ENCODE results near the gene TXLNB. TPM values are rescaled to one million over a fixed set of nuclear protein-coding genes. Genes with fewer than 3 reads are reported as not detected.

The TXLNB gene
- total and polyA plus RNA-seq, 7 experiments from 2014 or later, result 0.12 to 1.1 (median 0.65) TPM

DNA sequence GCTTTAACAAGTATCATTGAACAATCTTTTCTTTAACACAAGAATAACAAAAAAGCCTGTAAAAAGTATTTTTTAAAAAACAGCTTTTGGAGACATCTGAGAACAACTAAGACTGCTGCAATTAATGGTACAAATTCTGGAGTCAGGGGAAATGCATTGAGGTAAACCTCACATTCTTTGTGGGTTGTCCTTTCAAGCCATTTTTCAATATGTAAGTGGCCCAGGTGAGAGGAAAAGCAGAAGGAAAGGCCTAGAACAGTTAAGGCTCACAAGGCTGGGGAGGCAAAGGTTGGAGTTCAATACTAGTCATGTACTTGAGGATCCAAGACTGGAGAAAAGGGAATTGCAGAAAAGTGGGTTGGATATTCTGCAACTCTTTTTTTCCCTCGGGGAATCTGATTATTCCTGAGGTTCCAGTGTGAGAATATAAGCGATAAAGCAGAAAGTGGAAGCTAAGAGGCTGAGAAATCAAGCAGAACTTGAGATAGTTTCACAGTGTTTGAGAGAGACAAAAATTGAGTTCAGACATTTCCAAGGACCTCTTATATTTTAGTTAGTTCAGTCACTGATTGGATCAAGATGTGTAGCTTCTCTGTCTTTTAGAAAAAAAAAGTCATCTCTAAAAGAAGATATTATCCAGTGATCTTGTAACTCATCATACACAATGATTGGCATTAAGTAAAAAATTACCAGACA, 25.0 kb upstream of the TXLNB start:
- H3K27me3 Mint-ChIP-seq, result no peaks in the 10 kb centered on the region

GRCh38 chr6:139313784-139314545, 22.2 kb upstream of the TXLNB start:
- Histone ChIP-seq H3K27me3 (ENCODE audit: control insufficient read depth in 2 of 2, insufficient read depth in 2 of 2, low read length in 2 of 2) (no peaks in the 10 kb centered on the region), H3K9me3 (ENCODE audit: control insufficient read depth in 2 of 3, low read length in 3 of 3) (no peaks in the 10 kb centered on the region), H3K4me3 (ENCODE audit: low read length) (no peak overlapping the region), H3K27ac (ENCODE audit: low read depth, low read length) (no peak overlapping the region), H3K4me1 (ENCODE audit: control insufficient read depth in 2 of 2, insufficient read depth in 2 of 2, low read length in 2 of 2) (no peaks in the 10 kb centered on the region), H3K36me3 (ENCODE audit: control insufficient read depth in 2 of 3, insufficient read depth in 3 of 3, low read length in 3 of 3) (no peaks in the 10 kb centered on the region)
- no peak overlapping the region for H3K4me3 Mint-ChIP-seq
- POLR2A ChIA-PET, result interaction anchor here (0.7 to 0.8 kb wide), 2 partner anchors 9 to 10 kb away, joined by 3 read pairs; no protein-coding TSS in a partner anchor
- no peak for ATAC-seq
- H3K27me3 Mint-ChIP-seq, result no peaks in the 10 kb centered on the region
- intact Hi-C loops (cut with micrococcal nuclease), result no loop called here
- peak overlapping the region in 1 of 9 donors; percentile 38 for H3K27ac Mint-ChIP-seq
- no peak for DNase-seq
- peaks cover 0 to 14% (median 2%) of the 10 kb centered on the region in 11 donors for H3K9me3 Mint-ChIP-seq
- peaks cover 0 to 11% (median 4%) of the 10 kb centered on the region in 5 donors for H3K36me3 Mint-ChIP-seq
- CTCF ChIA-PET, result interaction anchor here (0.6 to 1.5 kb wide), 3 partner anchors 13 to 135 kb away, joined by 4 to 7 read pairs (median 4); no protein-coding TSS in a partner anchor
- H3K4me1 Mint-ChIP-seq, result peaks cover 0 to 14% (median 11%) of the 10 kb centered on the region in 7 donors

More for the DNA sequence above, 25.0 kb upstream of the TXLNB start:
- Mint-ChIP-seq H3K27ac (peak overlapping the region in 3 of 9 donors; percentile 9 to 41 (median 30)), H3K9me3 (peaks cover 0 to 14% (median 2%) of the 10 kb centered on the region in 11 donors), H3K4me1 (peaks cover under 1 to 13% (median 6%) of the 10 kb centered on the region in 7 donors), H3K36me3 (peaks cover 0 to 11% (median 4%) of the 10 kb centered on the region in 5 donors), H3K4me3 (no peak overlapping the region)
- H3K36me3 ChIP-seq (ENCODE audit: control insufficient read depth in 2 of 3, insufficient read depth in 3 of 3, low read length in 3 of 3), result no peaks in the 10 kb centered on the region
- ATAC-seq (no peak), DNase-seq (no peak)
- no peaks in the 10 kb centered on the region for H3K27me3 ChIP-seq (ENCODE audit: control insufficient read depth in 2 of 2, insufficient read depth in 2 of 2, low read length in 2 of 2)
- H3K9me3 ChIP-seq (ENCODE audit: control insufficient read depth in 2 of 3, low read length in 3 of 3), result no peaks in the 10 kb centered on the region
- CTCF ChIA-PET, result no interaction called here
- no peak overlapping the region for H3K4me3 ChIP-seq (ENCODE audit: low read length)
- no peaks in the 10 kb centered on the region for H3K4me1 ChIP-seq (ENCODE audit: control insufficient read depth in 2 of 2, insufficient read depth in 2 of 2, low read length in 2 of 2)
- no peak overlapping the region for H3K27ac ChIP-seq (ENCODE audit: low read depth, low read length)
- intact Hi-C loops (cut with micrococcal nuclease), result no loop called here
- POLR2A ChIA-PET, result interaction anchor here (0.6 to 1.6 kb wide), 2 partner anchors 26 to 161 kb away, joined by 3 to 4 read pairs; no protein-coding TSS in a partner anchor

DNA sequence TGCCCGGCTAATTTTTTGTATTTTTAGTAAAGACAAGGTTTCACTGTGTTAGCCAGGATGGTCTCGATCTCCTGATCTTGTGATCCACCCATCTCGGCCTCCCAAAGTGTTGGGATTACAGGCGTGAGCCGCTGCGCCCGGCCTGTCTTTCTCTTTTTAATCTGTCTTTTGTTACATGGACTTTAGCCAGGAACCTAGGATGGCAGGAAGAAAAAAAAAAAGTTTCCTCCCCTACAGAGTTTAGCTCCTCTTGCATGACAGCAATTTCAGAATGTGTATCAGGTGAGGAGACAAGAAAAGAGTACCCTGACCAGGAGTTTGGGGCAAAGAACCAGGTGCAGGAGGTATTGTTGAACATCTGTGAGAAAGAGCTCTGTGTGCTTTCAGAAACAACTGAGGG, 21.4 kb upstream of the TXLNB start:
- intact Hi-C loops (cut with micrococcal nuclease), result no loop called here
- ChIA-PET POLR2A (interaction anchor here (0.7 kb wide), 2 partner anchors 11 to 200 kb away, joined by 3 read pairs; no protein-coding TSS in a partner anchor), CTCF (interaction anchor here (0.6 to 1.5 kb wide), 2 partner anchors 94 to 135 kb away, joined by 4 to 7 read pairs; no protein-coding TSS in a partner anchor)
- H3K4me3 Mint-ChIP-seq, result no peak overlapping the region
- DNase-seq (no peak), ATAC-seq (no peak)
- no peaks in the 10 kb centered on the region for H3K4me1 ChIP-seq (ENCODE audit: control insufficient read depth in 2 of 2, insufficient read depth in 2 of 2, low read length in 2 of 2)
- H3K36me3 ChIP-seq (ENCODE audit: control insufficient read depth in 2 of 3, insufficient read depth in 3 of 3, low read length in 3 of 3), result no peaks in the 10 kb centered on the region
- H3K4me1 Mint-ChIP-seq, result peaks cover 4 to 17% (median 9%) of the 10 kb centered on the region in 7 donors
- no peaks in the 10 kb centered on the region for H3K27me3 Mint-ChIP-seq
- no peak overlapping the region for H3K27ac ChIP-seq (ENCODE audit: low read depth, low read length)
- H3K36me3 Mint-ChIP-seq, result peaks cover 0 to 8% (median 1%) of the 10 kb centered on the region in 5 donors
- no peaks in the 10 kb centered on the region for H3K27me3 ChIP-seq (ENCODE audit: control insufficient read depth in 2 of 2, insufficient read depth in 2 of 2, low read length in 2 of 2)
- peak overlapping the region in 1 of 9 donors; percentile 38 for H3K27ac Mint-ChIP-seq
- H3K4me3 ChIP-seq (ENCODE audit: low read length), result no peak overlapping the region
- no peaks in the 10 kb centered on the region for H3K9me3 ChIP-seq (ENCODE audit: control insufficient read depth in 2 of 3, low read length in 3 of 3)
- H3K9me3 Mint-ChIP-seq, result peaks cover 0 to 10% (median under 1%) of the 10 kb centered on the region in 11 donors

DNA sequence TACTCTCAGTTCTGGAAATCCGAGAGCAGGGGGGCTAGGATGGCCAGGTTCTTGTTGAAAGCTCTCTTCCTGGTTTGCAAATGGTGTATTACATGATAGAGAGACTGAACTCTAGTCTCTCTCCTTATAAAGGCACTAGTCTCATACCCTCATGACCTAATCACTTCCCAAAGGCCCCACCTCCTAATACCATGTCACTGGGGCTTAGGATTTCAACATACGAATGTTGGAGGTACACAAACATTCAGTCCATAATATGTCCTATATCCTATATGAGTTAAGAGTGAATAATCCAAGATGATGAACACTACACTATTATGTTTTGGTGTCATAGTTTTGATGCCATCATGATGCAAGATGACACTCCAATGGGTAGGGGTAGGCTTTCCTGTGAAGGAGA, 20.0 kb upstream of the TXLNB start:
- Mint-ChIP-seq H3K27ac (no peak overlapping the region), H3K4me1 (peaks cover 6 to 20% (median 10%) of the 10 kb centered on the region in 7 donors), H3K4me3 (no peak overlapping the region), H3K9me3 (peaks cover 0 to 7% (median 0%) of the 10 kb centered on the region in 11 donors), H3K27me3 (no peaks in the 10 kb centered on the region), H3K36me3 (peaks cover 0 to 4% (median 0%) of the 10 kb centered on the region in 5 donors)
- Histone ChIP-seq H3K4me1 (ENCODE audit: control insufficient read depth in 2 of 2, insufficient read depth in 2 of 2, low read length in 2 of 2) (no peaks in the 10 kb centered on the region), H3K36me3 (ENCODE audit: control insufficient read depth in 2 of 3, insufficient read depth in 3 of 3, low read length in 3 of 3) (no peaks in the 10 kb centered on the region), H3K4me3 (ENCODE audit: low read length) (no peak overlapping the region), H3K27me3 (ENCODE audit: control insufficient read depth in 2 of 2, insufficient read depth in 2 of 2, low read length in 2 of 2) (no peaks in the 10 kb centered on the region), H3K9me3 (ENCODE audit: control insufficient read depth in 2 of 3, low read length in 3 of 3) (no peaks in the 10 kb centered on the region), H3K27ac (ENCODE audit: low read depth, low read length) (no peak overlapping the region)
- ATAC-seq (no peak), DNase-seq (no peak)
- intact Hi-C loops (cut with micrococcal nuclease), result no loop called here
- ChIA-PET POLR2A (interaction anchor here (1.3 kb wide), 1 partner anchor 19 kb away, joined by 4 read pairs; the partner anchor contains the start of gene TXLNB), CTCF (interaction anchor here (1.0 to 2.5 kb wide), 2 partner anchors 10 to 20 kb away, joined by 4 to 7 read pairs; partner anchors contain the start of gene TXLNB)

GRCh38 chr6:139308936-139309603, 17.3 kb upstream of the TXLNB start:
- Histone ChIP-seq H3K27ac (ENCODE audit: low read depth, low read length) (no peak overlapping the region), H3K4me3 (ENCODE audit: low read length) (no peak overlapping the region), H3K9me3 (ENCODE audit: control insufficient read depth in 2 of 3, low read length in 3 of 3) (no peaks in the 10 kb centered on the region), H3K27me3 (ENCODE audit: control insufficient read depth in 2 of 2, insufficient read depth in 2 of 2, low read length in 2 of 2) (no peaks in the 10 kb centered on the region), H3K36me3 (ENCODE audit: control insufficient read depth in 2 of 3, insufficient read depth in 3 of 3, low read length in 3 of 3) (no peaks in the 10 kb centered on the region), H3K4me1 (ENCODE audit: control insufficient read depth in 2 of 2, insufficient read depth in 2 of 2, low read length in 2 of 2) (no peaks in the 10 kb centered on the region)
- peaks cover 0 to 19% (median 15%) of the 10 kb centered on the region in 7 donors for H3K4me1 Mint-ChIP-seq
- peak overlapping the region in 1 of 9 donors; percentile 4 for H3K27ac Mint-ChIP-seq
- POLR2A ChIA-PET, result interaction anchor here (0.6 to 2.4 kb wide), 3 partner anchors 17 to 145 kb away, joined by 3 to 9 read pairs (median 4); partner anchors contain the start of gene TXLNB
- intact Hi-C loops (cut with micrococcal nuclease), result no loop called here
- DNase-seq, result no peak
- H3K4me3 Mint-ChIP-seq, result no peak overlapping the region
- H3K27me3 Mint-ChIP-seq, result no peaks in the 10 kb centered on the region
- CTCF ChIA-PET, result no interaction called here
- ATAC-seq, result no peak
- peaks cover 0 to 4% (median 0%) of the 10 kb centered on the region in 11 donors for H3K9me3 Mint-ChIP-seq
- H3K36me3 Mint-ChIP-seq, result peaks cover 0 to 3% (median 0%) of the 10 kb centered on the region in 5 donors

Data from naive thymus-derived CD4-positive, alpha-beta T cell (primary cell).